Esophagus muscularis mucosa (tissue), 4 donors: ENCODE measurements around the gene MSX2. TPM values are rescaled to one million over a fixed set of nuclear protein-coding genes. Genes with fewer than 3 reads are reported as not detected.
A peak's percentile ranks its signal among the peaks of the same experiment; 100 is the strongest.

Source experiments
- DNase-seq: peaks from one replicate; pipeline ENCODE4 v3.0.0-alpha.2; 2017; ENCODE audit errors: extremely low spot score
- H3K27ac ChIP-seq, 4 donors: fragments of 200-600 bp; sonication (generic); replicated peaks in 1 of 4; 1 replicate in 3 of 4; 2 replicates in 1 of 4; pipeline ENCODE4 v1.5.1; 2016 to 2019; ENCODE audit warnings: mild to moderate bottlenecking in 1 of 4
- H3K27me3 ChIP-seq, 4 donors: fragments of 200-600 bp; sonication (generic); one replicate each; pipeline versions ENCODE4 v1.5.1 to v1.6.0; 2016 to 2019
- H3K36me3 ChIP-seq, 4 donors: fragments of 200-600 bp; sonication (generic); one replicate each; pipeline ENCODE4 v1.5.1; 2016 to 2019
- H3K4me1 ChIP-seq, 4 donors: fragments of 200-600 bp; sonication (generic); one replicate each; pipeline ENCODE4 v1.5.1; 2016 to 2019
- H3K4me3 ChIP-seq, 4 donors: fragments of 200-600 bp; sonication (generic); 1 replicate in 2 of 4; 2 replicates in 2 of 4; pipeline ENCODE4 v1.5.1; 2016 to 2019; ENCODE audit warnings: mild to moderate bottlenecking in 4 of 4, moderate library complexity in 1 of 4
- H3K9me3 ChIP-seq, 4 donors: fragments of 200-600 bp; sonication (generic); 1 replicate in 3 of 4; 2 replicates in 1 of 4; pipeline ENCODE4 v1.5.1; 2016 to 2019
- CTCF ChIP-seq, 3 experiments: fragments of 200-600 bp in 2 of 3; fragments of 450-650 bp in 1 of 3; sonication (generic) in 2 of 3; IDR thresholded peaks; one replicate each; pipeline ENCODE4 v1.5.1; 2017 to 2019; ENCODE audit warnings: antibody characterized with exemption in 3 of 3, mild to moderate bottlenecking in 2 of 3, moderate library complexity in 1 of 3
- EP300 ChIP-seq: sonication (generic); formaldehyde crosslinking; IDR thresholded peaks from one replicate; pipeline ENCODE4 v1.6.1; 2017; ENCODE audit warnings: antibody characterized with exemption
- POLR2A ChIP-seq: fragments of 450-650 bp; IDR thresholded peaks from one replicate; pipeline ENCODE4 v1.6.1; 2017; ENCODE audit warnings: antibody characterized with exemption, moderate library complexity, mild to moderate bottlenecking, low read depth
- POLR2AphosphoS5 ChIP-seq, 2 donors: sonication (generic); formaldehyde crosslinking; IDR thresholded peaks; one replicate each; pipeline ENCODE4 v1.6.1; 2017; ENCODE audit warnings: antibody characterized with exemption in 2 of 2
- WGBS: methylation state at CpG from one replicate; pipeline ENCODE4 v1.1.5; 2018; 5-methylcytosine and 5-hydroxymethylcytosine counted together
- intact Hi-C: fragments of 100-400 bp; cut with DNase I; formaldehyde crosslinking; loops from one replicate; pipeline ENCODE4 v1.15.1; 2023
- total RNA-seq, 4 donors: library from RNA; depleted of rRNA; stranded (reverse); fragments of >200 nt; gene quantifications; one replicate each; pipeline versions ENCODE4 v1.1.0 to v1.2.1, GENCODE V29; 2016

Gene MSX2
- total RNA-seq, 4 donors from 2014 or later: 1.8 to 4.0 (median 2.2) TPM

GRCh38 chr5:174723979-174724483, 351 bp upstream of the MSX2 start:
- intact Hi-C loops: no loop called here
- Histone ChIP-seq H3K27me3 (peaks cover 0 to 87% (median 48%) of the 10 kb centered on the region in 4 donors), H3K9me3 (no peaks in the 10 kb centered on the region), H3K27ac (peak overlapping the region in 2 of 4 donors; percentile 72 to 81), H3K36me3 (peaks cover 0 to 1% (median under 1%) of the 10 kb centered on the region in 4 donors), H3K4me3 (peak overlapping the region; percentile 62 to 78 (median 68)), H3K4me1 (peaks cover 13 to 51% (median 44%) of the 10 kb centered on the region in 4 donors)
- DNase-seq: no peak
- 1% methylated on average over 19 of the region's 20 CpGs for WGBS
- no peak for TF ChIP-seq CTCF (IDR thresholded peaks at IDR 0.05)
- TF ChIP-seq POLR2AphosphoS5 (IDR thresholded peaks at IDR 0.05): no peak
- no peak for TF ChIP-seq POLR2A
- no peak for TF ChIP-seq EP300

- intact Hi-C loops: no loop called here
- Histone ChIP-seq H3K4me3 (peak overlapping the region; percentile 62 to 78 (median 68)), H3K9me3 (no peaks in the 10 kb centered on the region), H3K4me1 (peaks cover 13 to 47% (median 39%) of the 10 kb centered on the region in 4 donors), H3K27ac (peak overlapping the region in 2 of 4 donors; percentile 78), H3K27me3 (peaks cover 0 to 87% (median 35%) of the 10 kb centered on the region in 4 donors), H3K36me3 (peaks cover 0 to 8% (median 7%) of the 10 kb centered on the region in 4 donors)
- DNase-seq: no peak
- TF ChIP-seq POLR2AphosphoS5 (IDR thresholded peaks at IDR 0.05) (no peak), CTCF (IDR thresholded peaks at IDR 0.05) (no peak), POLR2A (no peak), EP300 (no peak)
- 9% methylated on average over 26 of the region's 30 CpGs for whole genome bisulfite sequencing
These were observed 1.0 kb downstream of the MSX2 start for GRCh38 chr5:174725261-174725990.

- no peak for DNase-seq
- TF ChIP-seq POLR2AphosphoS5 (IDR thresholded peaks at IDR 0.05) (no peak), CTCF (IDR thresholded peaks at IDR 0.05) (no peak), EP300 (no peak), POLR2A (no peak)
- intact Hi-C loops: no loop called here
- Histone ChIP-seq H3K36me3 (peaks cover 0 to 8% (median 7%) of the 10 kb centered on the region in 4 donors), H3K4me3 (peak overlapping the region in 3 of 4 donors; percentile 62 to 78 (median 71)), H3K27me3 (peaks cover 0 to 87% (median 35%) of the 10 kb centered on the region in 4 donors), H3K9me3 (no peaks in the 10 kb centered on the region), H3K4me1 (peaks cover 13 to 40% (median 32%) of the 10 kb centered on the region in 4 donors), H3K27ac (no peak overlapping the region)
- WGBS: 70% methylated on average over 10 of the region's 11 CpGs
These were observed 1.7 kb downstream of the MSX2 start for GRCh38 chr5:174725991-174726601.

- Histone ChIP-seq H3K4me3 (no peak overlapping the region), H3K4me1 (peaks cover 13 to 38% (median 32%) of the 10 kb centered on the region in 4 donors), H3K36me3 (peaks cover 0 to 8% (median 7%) of the 10 kb centered on the region in 4 donors), H3K9me3 (no peaks in the 10 kb centered on the region), H3K27ac (no peak overlapping the region), H3K27me3 (peaks cover 0 to 87% (median 35%) of the 10 kb centered on the region in 4 donors)
- intact Hi-C loops: no loop called here
- DNase-seq: no peak
- WGBS: 74% methylated on average over 21 of the region's 21 CpGs
- TF ChIP-seq CTCF (IDR thresholded peaks at IDR 0.05) (no peak), EP300 (no peak), POLR2AphosphoS5 (IDR thresholded peaks at IDR 0.05) (no peak), POLR2A (no peak)
These were observed 2.8 kb downstream of the MSX2 start for GRCh38 chr5:174726916-174727793.
